ENCODE measurements around the gene SERINC5.
"Not testable (repeated sequence)": the region's sequence is repeated elsewhere in the genome, so short reads cannot be mapped to it uniquely, and the experiment has no call there.

SERINC5 gene

DNA sequence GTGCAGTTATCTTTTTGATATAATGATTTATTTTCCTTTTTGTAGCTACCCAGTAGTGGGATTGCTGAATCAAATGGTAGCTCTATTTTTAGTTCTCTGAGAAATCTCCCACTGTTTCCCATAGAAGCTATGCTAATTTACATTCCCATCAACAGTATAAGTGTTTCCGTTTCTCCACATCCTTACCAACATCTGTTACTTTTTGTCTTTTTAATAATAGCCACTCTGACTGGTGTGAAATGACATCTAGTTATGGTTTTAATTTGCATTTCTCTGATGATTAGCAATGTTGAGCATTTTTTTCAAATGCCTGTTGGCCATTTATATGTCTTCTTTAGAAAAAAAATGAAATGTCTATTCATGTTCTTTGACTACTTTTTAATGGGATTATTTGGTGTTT, 94.7 kb downstream of the SERINC5 start:
- no peak for DNase-seq

DNA sequence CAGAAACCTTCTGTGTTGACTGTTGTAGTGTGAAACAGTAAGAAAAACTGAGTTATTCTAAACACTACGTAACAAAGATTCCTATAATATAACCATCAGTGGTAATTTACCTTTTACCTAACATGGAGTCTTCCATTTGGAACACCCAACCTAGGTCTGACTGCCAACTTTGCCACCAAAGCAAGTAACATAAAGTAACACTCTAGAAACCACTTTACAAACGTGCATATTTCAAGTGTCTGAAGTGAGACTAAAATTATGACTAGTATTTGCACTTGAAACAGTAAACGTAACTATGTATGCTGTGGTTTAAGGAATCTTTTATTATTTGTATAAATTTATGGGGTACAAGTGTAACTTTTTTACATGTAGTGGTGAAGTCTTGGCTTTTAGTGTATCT, 95.6 kb downstream of the SERINC5 start:
- no peak for DNase-seq

DNA sequence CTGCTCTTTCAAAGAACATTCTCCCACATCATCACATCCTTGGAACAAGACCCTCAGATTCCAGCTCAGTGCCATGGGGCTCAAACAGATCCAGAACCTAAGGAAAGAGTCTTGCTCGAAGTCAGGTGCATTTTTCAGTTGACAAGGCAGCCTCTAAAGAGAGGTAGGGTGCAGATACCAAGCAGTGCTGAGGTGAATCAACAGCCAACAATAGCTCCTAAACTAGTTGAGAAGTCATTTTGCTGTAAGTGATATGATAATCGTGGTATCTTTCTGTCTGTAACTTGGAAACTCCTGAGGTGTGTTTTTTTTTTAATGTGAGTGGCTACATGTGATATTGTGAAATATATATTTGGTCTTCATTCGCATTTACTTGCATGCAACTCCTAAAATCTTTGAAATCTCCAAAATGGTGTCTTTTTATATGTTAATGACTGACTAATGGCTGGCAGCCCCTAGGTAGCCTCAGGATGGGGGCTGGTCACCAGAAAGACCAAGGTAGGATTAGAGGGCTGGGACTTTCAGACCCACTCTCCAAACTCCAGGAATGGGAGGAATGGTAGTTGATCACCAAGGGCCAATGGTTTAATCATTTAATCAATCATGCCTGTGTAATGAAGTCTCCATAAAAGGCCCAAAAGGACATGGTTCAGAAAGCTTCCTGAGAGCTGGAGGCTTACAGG, 96.6 kb downstream of the SERINC5 start:
- DNase-seq, result no peak

DNA sequence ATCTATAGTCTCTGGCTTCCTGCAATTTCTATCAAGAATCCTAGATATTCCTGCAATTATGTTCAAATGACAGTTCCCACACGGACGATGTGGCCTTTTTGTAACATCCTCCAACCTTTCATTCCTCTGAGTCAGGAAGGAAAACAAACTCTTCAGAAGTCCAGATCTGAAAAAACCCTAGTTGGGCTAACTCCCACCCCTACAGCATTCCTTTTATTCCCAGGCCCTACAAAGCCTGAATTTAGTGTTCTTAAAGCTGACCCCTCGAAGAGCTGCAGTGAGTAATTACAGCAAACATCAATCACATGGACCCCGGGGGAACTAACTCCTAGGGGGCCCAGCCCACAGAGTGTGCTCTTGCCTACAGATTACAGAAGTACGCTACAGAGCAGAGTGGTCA, 99.7 kb downstream of the SERINC5 start:
- DNase-seq, result peak; percentile 26

DNA sequence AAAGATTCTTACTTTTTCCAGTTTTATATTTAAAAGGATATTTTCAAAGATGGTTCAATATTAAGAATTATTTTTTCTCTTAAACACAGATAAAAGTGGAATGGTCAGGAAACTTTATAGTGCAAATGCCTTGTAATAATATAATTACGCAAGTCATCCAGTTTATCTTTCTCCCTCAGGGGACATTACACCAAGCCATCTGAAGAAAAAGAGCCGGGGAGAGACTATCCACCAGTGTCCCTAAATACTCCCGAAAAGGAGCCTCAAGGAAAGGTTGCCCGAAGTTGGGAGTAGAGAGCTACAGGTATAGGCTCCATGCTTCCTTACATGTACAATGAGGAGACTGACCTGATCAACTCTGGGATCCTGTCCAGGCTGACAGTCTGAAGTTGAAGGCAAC, 101.1 kb downstream of the SERINC5 start:
- no peak for DNase-seq

DNA sequence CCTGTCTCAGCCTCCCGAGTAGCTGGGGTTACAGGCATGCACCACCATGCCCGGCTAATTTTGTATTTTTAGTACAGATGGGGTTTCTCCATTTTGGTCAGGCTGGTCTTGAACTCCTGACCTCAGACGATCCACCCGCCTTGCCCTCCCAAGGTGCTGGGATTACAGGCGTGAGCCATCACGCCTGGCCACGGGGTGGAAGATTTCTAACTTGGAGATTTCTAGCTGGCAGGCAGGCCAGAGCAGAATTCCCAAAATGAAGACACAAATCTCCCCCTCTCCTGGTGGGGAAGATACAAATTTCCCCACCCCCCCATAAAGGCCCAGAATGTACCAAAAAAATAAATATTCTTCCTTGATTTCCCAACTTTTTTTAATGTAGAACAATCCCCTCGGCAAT, 101.6 kb downstream of the SERINC5 start:
- DNase-seq, result not testable (repeated sequence)

DNA sequence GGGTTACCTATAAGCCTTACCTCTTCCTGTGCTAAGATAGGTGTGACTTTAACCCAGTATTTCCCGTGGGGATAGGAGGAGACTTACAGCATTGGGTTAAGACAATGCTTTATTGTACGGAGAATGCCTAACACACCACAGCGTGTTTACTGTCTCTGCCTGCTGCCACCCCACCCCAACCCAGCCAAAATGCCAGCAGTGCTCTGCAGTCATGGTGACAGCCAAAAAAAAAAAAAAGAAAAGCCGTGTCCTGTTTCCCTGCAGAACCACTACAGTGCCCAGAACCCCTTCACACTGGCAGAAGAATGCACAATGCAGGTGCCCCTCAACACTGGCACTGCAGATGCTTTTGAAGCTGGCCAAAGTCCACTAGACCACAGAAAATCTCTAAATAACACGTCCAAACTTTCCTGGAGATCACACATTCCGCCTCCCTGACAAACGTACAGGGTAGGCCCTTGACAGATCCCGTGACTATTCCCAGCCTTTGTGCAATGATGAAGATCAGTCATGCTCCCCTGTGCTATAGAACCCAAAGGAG, 102.2 kb downstream of the SERINC5 start:
- DNase-seq, result no peak

DNA sequence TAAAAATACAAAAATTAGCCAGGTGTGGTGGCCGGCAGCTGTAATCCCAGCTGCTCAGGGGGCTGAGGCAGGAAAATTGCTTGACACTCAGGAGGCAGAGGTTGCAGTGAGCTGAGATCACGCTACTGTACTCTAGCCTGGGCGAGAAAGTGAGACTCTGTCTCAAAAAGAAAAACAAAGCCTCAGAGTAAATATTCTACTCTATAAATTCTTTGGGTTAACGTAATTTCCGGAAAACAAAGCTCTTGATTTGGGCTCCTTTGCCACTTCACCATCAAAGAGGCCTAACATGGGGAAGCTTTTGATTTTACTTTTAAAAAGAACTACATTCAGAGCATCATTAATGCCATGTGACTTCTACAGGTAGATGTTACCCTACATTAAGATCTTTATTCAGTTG, 103.1 kb downstream of the SERINC5 start:
- DNase-seq, result no peak

DNA sequence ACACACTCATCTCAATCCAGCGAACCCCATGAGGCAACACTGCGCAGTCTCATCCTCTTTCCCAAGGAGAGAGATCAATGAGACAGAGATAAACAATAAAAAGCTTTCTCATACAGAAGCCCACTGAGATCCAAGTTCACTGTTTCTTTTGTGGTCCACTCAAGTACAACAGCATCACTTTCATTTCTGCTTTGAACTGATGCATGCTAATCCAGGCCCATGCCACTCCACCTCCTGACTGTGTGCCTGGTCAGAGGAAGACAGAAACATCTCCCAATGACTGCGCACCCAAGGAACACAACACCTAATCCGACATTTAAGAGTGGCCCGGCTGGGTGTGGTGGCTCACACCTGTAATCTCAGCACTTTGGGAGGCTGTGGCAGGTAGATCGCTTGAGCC, 104.0 kb downstream of the SERINC5 start:
- no peak for DNase-seq

DNA sequence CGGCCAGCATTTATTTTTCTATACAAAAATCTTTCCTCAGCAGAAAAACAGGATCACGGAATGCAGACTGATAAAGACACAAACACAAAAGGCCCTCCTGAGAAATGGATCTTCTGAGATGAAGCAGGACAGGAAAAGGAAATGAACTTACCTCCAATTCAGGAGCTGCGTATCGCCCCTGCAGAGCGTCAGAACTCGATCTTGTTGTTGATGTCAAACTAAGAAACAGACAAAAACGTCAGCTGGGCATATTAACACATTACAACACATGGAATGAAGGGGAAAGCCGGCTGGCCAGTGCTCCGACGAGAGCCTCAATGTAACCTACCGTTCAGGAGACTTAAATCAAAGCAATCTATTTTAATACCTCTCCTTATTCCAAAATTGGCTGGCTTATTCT, 105.1 kb downstream of the SERINC5 start:
- DNase-seq, result no peak

DNA sequence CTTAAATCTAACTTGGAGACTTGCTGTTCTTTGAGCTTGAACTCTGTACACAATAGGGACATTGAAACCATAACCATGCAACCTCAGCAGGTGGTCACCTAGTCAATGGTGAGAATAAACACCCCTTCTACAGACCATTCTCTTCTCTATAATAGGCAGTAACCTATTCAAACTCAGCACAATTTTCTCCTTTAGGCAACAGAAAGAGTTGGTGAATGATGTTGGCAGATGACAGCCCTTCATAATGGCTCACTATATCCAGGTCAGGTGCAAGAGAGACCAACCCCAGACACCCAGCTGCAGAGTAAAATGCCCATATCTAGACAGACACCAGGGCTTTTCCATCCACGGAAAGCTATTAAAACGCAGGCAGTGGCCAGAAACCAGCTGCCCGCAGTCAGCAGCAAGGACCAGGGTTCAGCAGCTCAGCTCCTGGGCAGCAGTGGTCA, 106.7 kb downstream of the SERINC5 start:
- no peak for DNase-seq

DNA sequence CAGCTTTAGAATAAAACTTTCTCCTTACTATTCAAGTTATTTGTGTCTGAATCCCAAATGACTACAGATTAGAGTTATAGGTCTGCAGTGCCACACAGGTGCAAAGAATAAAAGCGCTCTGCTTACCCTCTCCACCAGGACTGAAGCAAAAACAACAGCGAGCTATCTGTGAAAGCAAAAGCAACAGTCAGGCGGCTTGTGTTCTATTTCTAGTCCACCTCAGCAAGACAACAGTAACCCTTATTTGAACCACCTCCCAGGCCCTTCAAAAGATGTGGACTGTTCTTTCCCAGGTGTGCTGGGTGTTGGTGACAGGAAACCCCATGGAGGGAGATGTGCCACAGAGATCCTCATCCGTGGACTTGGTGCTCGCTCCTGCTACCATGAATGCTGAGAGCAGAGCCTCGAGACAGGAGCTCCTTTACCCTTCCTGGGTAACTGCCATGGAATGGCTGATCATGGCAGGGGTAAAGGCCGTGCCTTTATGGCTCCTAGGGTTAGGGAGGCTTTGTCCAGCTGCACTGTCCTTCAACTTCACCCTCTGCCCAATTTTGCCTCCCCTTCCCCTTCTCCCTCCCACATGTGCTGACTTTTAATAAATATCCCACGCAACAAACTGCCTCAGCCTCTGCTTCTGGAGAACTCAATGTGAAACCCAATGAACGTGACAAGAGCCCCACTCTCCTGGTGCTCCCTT, 108.6 kb downstream of the SERINC5 start:
- DNase-seq, result no peak

DNA sequence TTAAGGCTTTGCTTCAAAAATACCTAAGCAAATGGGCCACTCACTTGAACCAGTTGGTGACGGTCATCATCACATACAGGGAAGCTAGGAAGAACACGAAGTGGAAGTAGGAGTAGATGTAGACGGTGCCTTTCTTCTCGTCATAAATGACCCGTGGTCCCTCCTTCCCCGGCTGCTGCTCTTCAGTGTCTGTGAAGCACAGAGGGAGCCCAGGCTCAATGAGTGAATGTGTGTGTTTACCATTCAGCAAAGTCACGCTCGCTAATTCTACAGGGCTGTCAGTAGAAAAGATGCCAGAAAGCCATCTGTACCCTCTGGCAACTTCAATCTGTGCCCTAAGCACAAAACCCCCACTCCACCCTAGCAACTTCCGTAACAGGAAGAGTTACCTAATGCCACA, 109.8 kb downstream of the SERINC5 start:
- no peak for DNase-seq

DNA sequence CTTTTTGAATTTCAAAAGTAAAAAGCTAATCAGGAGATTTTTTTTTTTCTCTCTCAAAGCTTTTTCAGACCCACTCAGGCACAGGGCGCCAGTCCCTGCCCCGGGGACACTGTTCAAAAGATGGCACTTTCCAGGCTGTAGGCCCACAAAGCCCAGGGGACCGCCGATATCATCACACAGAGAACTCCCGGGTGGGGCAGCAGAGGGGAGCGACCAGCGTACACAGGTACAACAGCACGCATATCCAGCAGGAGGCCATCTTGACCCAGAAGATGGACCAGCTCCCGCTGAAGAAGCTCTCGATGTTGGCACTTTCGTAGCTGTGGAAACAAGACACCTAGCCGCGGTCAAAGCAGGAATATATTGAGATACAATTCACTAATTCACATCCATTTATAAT, 112.4 kb downstream of the SERINC5 start:
- no peak for DNase-seq

DNA sequence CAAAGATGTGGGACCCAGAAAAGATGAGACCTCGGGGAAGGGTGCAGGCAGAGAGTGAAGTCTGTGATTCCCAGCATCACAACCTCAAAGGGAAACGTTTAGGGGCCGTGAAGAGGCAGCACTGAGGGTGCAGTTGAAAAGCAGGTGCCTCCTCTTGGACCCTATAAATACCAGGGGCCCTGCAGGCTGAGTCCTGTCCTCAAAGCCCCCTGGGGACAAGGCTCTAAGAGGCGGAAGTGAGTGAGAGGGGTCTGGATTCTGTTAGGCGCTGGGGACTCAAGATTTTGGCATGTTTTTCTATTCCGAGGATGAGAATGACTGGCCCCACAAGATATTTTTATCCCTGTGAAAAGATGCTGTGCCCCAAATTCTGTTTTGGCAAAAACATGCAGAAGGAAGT, 112.9 kb downstream of the SERINC5 start:
- no peak for DNase-seq

DNA sequence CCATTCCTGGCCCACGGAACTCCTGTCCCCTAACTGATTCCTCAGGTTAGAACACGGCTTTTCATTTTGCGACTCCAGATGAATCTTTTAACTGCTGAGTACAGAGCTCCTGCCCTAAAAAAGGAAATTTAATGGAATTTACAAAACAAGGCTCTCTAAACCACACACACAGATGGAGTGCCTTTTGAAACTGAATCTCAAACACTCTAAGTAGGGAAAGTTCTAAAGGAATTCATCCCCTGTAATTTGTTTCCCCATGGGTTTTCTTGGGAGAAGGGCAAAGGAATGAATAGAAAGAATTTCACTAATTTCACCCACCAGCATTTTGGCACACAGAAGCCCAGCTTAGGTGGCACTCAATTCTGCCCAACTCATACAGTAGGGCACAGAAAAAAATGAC, 114.2 kb downstream of the SERINC5 start:
- DNase-seq, result peak; percentile 20

DNA sequence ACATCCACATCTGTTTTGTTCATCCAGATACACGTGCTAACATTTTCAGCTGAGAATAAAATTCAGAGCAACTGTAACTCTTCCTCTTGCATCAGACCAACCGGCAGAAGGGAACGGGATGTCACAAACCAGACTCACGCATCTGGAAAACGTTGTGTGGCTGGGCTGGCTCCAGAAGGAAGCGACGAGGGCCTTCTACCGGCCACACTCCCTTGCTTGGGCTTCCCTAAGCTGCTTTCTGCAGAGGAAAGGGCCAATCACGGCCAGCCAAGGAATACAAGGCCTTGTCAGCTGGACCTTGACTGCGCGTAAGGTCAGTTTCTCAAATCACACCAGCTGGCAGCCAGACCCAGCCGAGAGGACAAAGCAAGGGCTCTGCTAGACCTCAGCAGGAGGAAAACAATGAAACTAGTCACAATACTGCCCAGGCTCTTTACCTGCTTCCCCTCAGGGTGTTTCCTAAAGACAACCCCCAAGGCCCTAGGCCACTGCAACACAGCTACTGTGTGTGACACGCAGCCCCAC, 114.6 kb downstream of the SERINC5 start:
- DNase-seq, result peak; percentile 65

DNA sequence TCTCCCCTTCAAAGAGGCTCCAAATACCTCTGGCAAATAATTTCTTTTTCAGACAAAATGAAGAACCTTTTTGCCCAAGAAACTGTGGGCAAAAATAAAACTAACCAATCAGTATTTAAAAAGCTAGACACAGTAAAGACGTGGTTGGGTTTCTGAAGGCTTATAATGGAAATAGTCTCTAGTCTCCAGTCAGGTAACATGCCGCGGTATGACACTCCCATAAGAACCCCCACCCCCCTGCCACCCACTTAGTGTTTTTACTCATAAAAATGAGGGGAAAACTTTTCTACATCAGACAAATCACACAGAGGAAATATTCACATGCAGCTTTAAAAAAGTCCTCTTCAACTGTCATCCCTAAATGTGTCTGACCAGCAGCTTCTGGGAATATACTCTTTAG, 115.4 kb downstream of the SERINC5 start:
- no peak for DNase-seq

DNA sequence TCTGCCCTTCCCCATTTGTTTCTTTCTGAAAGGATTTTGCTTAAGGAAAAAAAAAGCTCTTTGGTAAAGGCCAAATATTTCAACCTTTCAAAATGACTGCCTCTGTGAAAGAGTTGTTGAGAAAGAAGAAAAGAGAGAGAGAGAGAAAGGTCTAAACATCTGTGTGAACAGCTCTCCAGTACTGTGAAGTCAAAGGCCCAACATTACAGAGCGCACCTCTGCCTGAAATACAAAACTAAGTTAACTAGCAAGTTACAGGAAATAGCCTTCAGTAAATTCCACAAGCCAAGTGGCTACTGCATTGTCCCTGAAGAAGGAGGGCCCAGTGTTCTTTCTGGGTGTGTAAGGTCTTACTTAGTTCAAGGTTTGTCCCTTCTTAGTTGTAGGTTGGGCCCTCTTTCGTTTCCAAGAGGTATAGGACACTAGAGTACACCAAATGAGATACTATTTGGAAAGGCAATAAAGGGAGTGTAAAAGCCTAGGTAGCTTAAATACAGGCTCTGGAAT, 116.3 kb downstream of the SERINC5 start:
- DNase-seq, result no peak

DNA sequence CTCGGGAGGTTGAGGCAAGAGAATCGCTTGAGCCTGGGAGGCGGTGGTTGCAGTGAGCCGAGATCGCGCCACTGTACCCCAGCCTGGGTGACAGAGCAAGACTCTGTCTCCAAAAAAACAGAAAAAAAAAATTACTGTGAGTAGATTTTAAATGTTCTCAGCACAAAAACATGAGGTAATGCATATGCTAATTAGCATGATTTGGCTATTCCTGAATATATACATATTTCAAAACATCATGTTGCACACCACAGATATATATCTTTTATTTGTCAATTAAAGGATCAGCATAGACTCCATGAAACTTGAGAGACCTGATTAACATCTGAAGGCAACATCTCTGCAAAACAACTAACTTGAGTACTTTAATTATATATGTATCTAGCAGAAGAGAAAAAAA, 117.4 kb downstream of the SERINC5 start:
- no peak for DNase-seq

DNA sequence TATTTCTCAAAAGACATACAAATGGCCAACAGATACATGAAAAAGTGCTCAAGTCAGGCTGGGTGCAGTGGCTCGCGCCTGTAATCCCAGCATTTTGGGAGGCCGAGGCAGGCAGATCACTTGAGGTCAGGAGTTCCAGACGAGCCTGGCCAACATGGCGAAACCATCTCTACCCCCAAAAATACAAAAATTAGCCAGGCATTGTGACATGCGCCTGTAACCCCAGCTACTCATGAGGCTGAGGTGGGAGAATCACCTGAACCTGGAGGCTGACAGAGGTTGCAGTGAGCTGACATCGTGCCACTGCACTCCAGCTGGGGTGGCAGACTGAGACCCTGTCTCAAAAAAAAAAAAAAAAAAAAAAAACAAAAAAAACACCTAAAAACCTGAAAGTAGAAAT, 119.0 kb downstream of the SERINC5 start:
- DNase-seq, result not testable (repeated sequence)

DNA sequence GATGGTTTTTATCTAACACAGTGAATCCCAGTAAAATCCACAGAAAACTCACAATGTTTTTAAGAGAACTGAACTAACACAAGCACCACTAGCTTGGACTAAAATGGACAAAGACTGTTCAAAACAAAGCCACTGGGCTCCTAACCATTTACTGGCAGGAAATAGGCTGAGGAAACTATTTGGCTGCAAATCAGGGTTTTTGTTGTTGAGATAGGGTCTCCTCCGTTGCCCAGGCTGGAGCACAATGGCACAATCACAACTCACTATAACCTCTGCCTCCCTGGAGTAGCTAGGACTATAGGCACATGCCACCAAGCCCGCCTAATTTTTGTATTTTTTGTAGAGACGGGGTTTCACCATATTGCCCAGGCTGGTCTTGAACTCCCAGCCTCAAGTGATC, 121.0 kb downstream of the SERINC5 start:
- DNase-seq, result no peak

DNA sequence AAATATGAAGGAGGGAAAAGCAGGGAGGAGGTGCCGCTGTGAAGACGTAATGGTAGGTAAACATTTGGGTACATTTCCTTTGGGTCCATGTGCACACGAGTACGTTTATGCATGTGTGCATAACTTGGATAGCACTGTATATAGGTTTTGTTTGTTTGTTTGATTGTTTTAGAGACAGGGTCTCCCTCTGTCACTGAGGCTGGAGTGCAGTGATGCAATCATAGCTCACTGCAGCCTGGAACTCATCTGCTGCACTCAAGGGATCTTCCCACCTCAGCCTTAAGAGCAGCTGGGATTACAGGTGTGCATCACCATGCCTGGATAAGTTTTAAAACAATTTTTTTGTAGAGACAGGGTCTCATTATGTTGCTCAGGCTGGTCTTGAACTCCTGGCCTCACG, 126.7 kb downstream of the SERINC5 start:
- DNase-seq, result no peak

DNA sequence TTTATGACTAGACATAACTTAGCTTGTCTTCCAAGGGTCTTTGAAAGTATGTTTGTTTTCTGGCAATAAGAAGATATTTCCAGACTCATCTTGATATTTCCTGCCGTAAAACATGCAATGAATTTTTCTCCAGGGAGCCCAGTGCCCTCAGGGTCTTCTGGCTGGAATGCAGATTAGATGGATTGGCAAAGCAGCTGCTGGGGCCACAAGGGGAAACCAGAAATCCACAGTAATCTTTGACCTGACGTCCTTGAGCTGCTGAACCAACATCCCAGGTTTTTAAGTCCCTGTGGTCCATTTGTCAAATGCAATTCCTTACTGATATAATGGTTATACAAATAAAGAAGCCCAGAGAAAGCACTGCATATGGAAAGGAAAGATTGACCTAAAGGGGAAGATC, 127.7 kb downstream of the SERINC5 start:
- DNase-seq, result peak; percentile 81
